CD4-positive, alpha-beta T cell treated with Interleukin-15 for 4 hours (primary cell): ENCODE results near the gene MX1.

Source experiments
- DNase-seq: peaks from one replicate; pipeline ENCODE4 v3.0.0-alpha.2; 2020; ENCODE audit warnings: low spot score

The MX1 gene

DNA sequence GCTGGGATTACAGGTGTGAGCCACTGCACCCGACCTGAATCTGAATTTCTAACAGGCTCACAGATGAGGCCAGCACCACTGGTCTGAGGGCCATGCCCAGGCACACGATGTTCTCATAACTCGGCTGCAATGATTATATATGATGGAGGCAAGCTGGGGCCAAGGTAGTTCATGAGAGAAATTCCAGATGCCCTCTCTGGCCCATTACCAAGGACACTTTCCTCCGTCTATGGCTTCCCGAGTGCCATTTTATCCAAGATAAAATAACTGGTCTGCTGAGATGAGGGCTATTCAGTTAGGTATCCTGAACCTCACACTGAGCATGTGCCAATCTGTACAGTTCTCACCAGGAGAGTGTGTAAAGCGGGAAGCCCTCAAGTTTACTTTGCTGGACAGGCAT lies 65.4 kb downstream of the MX1 start:
- DNase-seq: no peak

DNA sequence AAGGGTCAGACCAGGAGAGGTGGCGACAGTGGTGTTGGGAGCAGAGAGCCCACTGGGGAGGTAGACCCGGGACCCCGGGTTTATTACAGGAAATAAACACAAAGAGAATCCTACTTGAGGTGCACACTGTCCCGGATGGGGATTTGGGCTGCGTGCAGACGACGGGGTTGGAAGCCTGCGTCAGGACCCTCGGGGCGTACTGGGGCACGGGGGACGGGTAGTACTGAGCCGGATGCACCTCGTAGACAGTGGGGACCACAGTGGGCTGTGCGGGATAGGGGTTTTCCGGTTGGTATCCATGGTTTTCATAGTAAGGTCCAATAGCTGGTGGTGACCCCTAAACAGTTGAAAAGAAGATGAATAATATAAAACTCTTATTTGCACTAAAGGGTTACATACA lies 68.2 kb downstream of the MX1 start:
- DNase-seq: no peak

DNA sequence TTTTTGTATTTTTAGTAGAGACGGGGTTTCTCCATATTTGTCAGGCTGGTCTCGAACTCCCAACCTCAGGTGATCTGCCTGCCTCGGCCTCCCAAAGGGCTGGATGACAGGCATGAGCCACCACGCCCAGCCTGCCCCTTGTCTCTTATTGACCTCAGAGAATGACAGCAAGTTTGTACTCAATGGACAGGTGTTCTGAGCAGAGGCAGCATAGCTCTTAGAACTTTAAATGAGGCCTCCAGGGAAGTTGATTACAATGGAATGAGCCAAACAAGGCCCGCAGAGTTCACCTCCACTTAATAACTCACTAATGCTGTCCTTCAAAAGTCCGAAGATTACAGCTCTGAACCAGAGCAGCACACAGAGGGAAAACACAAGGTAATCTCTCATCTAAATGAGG lies 71.0 kb downstream of the MX1 start:
- no peak for DNase-seq

DNA sequence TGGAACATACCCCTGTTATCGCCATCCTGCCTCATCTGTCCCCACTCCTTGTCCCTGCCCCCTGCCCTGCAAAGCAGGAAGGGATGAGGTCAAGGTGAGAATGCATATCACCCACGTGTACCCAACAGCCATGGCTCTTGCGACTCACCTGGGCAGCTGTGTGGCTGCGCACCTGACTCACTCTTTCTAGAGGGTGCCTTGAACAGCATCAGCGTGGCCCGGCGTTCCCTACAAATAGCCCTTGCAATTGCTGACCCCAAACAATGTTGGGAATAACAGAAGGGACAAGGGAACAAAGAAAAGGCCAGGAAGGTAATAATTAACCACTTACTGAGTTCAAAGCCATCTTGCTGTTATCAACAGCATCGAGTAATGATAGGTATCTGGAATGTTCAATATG lies 71.7 kb downstream of the MX1 start:
- no peak for DNase-seq

DNA sequence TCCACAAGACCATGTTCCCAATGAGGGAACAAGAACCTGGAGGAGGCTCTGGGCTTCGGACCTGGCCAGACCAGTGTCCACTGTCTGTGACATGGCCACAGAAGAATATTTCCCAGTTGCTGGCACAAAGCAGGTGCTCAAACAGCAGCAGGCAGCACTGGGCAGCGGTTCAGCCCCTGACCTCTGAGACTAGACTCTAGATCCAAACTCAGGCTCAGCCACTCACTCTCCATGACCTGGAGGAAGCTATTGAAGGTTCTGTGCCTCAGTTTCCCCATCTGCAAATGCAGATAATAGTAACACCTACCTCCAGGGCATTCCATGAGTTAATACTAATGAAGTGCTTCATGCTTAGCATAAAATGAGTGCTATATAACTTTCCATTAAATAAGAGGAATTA lies 73.9 kb downstream of the MX1 start:
- DNase-seq: no peak

DNA sequence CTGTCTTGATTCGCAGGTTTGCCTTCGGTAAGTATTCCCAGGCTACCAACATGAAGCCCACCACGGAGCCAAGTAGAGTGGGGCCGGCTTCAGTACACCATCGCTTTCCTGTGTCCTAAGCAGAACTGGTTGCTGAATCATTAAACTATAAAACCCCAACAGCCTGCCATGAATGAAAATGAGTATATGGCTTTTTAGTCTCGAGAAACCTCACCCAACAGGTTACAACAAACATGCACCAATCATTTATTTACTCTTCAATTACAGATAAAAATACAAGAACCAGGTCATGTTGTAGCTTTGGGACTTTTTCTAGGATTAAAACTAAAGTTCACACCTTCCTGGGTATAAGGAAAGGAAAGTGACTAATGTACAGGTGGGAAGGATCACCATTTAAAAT lies 74.3 kb downstream of the MX1 start:
- DNase-seq: no peak

DNA sequence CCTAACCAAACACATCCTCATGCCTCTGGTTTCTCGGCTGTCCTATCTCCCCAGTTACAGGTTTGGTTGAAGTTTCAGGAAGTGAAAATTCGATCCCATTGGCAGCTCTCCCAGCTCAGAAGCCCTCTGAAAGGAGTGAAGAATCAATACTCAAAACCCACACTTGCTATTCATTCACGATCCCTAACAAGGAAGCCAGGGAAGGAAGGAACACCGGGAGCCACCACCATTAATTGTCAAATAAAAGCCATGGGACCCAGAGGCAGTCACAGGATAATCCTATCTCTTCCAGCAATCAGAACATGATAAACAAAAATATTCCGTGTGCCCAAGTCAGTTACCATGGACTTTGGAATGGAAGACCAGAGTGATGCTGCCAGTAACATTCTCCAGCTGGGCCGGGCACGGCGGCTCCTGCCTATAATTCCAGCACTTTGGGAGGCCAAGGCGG lies 74.9 kb downstream of the MX1 start:
- DNase-seq: no peak

DNA sequence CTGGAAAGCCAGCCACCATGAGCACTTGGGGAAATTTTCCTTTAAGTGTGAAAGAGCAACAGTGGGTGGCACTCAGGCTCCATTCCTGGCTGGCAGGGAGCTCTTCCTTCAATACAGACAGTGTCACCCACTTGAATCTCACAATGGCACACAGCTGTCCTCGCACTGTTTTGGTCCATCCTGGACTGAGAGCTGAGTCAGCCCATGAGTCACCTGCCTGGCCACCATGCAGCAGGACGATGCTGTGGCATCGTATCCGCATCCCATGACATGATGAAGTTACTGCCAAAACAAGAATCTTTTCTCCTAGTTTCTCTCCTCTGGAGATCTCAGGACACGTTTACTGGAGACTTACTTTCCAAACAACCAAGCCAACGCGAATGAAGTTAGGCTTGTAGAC lies 75.9 kb downstream of the MX1 start:
- no peak for DNase-seq

DNA sequence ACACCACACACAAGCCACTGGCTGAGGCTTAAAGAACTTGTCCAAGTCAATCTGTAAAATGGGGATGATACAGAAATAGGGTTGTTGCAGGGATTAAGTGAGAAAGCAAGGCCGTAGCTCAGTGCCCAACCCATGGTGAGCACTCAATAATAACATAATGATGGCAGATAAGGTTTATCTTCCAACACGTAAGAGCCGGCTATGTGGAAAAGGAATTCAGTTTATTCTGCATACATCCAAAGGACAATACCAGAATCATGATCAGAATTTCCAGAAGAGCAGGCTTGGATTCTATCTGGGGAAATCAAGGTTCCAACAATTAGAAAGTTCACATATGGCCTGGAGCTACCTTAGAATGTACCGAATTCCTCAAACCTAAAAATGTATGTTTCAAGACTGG lies 77.3 kb downstream of the MX1 start:
- DNase-seq: no peak

DNA sequence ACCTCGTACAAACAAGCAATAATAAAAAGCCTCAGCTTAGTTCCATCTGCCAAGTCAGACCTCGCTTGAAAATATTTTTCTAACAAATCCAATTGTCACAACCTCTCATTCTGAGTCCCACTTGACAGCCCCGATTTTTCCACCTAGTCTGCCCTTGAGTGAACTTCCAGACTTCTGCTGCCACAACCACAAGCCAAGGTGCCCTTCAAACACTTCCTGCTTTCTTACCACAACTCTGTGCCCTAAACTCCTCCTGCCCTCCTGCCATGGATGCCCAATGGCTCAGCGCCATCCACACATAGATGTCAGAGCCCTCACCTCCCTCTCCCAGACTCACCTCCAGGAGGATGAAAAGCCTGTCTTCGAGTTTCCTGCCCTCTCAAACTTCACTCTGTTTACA lies 78.0 kb downstream of the MX1 start:
- no peak for DNase-seq

DNA sequence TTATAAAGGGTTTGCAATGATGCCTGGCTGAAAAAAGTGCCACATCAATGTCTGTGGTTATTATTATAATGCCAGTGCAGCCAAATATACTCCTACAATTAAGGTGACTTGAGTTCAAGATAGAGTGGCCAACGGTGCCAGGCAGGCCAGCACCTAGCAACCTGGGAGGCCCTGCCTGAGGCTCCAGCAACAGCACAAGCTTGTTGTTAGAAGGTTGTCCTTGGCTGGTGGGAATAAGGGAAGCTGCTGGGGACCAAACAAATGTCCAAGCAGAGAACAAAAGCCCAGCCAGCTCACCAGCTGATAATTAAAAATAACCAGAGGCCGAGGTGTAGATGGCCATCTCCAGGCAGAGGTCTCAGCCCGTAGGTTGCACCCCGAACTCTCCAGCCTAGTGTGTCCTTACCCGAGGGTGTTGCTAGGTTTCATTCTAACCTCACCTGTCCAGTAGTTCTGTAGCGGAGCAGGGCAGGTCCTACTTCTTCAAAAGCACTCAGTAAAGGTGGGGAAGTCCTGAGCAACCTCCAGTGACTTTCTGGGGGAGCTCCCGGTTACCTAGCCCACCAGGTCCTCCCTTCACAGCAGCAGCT lies 80.1 kb downstream of the MX1 start:
- no peak for DNase-seq

DNA sequence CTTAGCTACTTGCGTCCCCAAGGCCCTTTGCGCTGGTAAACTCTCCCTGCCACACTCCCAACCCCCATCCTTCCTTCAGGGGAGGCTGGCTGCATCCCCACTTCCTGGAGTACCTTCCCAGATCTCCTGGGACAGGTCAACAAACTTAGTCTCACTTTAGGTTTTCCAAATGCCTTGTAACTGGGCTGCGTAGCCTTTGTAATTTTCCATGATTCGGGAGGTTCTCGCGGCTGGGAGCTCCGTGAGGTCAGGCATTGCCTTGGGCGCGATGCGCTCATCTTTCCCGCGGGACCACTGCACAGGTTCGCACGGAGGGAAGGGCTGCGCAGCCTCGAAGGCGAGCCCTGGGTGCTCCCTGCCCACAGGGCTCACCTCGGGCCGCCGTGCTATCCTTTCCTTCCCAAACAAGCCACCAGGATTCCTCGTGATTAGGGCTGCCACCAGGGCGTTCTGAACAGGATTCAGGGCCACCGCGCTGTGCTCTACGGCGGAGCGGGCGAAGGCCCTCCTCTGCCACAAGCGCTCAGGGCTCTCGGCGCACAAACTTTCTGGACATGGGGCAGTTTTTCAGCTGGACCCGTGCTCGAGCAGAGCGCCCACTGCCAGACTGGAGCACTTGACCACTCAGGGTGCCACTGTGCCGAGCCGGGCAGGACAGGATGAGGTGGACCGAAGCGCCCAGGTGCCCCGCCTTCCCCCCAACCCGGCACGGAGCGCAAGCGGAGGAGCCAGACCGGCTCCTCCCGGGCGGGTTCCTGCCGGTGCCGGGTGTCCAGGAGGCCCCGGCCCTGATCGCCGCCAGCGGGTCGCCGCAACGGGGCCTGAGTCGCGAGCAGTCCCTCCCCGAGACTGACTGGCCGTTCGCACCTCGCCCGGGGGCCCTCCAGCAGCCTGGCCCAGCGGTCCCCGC lies 80.8 kb downstream of the MX1 start:
- no peak for DNase-seq

DNA sequence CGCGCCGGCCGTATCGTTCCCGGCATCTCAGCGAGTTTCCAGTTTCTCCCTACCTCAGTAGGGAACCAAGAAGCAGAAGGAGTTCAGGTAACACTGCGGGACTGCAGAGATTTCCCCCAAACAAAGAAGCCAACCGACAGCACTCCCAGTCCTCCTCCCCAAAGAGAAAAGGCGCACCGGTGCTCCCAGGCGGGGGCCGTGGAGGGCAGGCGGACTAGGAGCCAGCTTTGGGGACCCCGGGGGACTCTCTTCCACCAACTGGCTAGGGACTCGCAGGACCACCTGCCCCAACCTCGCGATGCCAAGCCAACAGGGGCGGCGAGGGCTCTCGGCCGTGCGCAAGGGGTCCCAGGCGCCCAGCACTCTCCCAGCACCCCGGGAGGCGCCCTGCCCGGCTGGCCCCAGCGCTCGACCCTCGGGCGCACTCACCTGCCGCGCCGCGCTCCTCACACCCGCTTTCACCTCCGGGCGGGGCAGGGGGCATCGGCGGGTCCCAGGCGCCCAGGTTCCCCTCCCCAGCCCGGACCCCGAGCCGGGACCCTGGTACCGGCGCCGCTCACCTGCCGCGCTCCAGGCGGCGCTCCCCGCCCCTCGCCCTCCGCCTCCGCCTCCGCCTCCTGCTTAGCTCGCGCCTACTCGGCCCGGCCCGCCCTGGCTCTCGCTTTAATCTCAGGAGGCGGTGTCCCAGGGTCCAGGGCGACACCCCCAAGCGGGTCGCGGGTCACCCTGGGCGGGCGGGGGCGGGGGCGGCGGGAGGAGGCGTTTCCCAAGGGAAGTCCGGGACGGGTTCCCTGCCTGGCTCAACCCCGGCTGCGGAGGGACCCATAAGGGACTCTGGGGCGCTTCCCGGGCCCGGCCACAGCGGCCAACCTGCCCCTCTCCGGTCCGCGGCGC lies 81.7 kb downstream of the MX1 start, which contains the start of gene TMPRSS2:
TMPRSS2 (minus strand) TSS at position 638 of the 894 bp plus-strand sequence. CDS start 10,025 bp downstream, outside the sequence.
- no peak for DNase-seq

DNA sequence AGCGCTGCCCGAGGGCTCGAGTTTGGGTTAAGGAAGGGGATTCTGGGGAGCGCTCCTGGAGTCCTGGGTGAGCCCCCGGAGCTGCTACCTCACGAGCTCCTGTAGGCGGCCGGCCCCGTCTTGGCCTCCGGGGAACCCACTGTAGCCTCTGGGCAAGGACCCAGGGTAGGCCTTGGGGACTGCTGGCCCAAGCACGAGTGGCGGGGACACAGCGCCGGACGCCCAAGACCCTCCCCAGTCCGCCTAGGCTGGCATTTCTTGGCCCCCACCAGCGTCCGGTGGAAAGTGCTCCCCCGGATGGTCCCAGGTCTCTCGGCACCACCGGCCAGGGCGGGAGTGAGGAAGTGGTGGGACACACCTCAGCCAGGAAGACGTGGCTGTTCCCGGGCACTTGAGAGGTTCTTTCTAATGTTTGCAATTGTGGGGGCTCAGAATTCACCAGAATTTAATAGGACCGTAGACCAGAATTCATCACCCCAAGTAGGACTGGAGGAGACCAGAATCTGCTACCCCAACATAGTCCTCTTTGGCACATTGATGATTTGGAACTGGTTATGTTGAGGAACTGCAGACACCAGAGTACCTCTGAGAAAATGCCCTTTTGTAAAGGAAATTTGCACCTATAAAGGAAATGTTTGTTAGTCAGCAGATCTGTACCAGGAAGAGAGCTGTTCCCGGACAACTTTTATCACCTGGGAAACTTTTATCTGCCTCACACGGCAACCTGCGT lies 82.5 kb downstream of the MX1 start:
- no peak for DNase-seq
